BJ (cell line): ENCODE measurements around the gene RGL3. TPM values are rescaled to one million over a fixed set of nuclear protein-coding genes. Genes with fewer than 3 reads are reported as not detected.

ENCODE experiments used
- CTCF ChIA-PET: fragments of 350-600 bp; formaldehyde crosslinking; extraction: SDS; loops from one replicate; lab custom pipeline; 2021; ENCODE audit warnings: antibody characterized with exemption, inconsistent platforms; lab: Yijun Ruan, JAX
- POLR2A ChIA-PET: fragments of 300-600 bp; sonication (Branson Sonifier 250); formaldehyde crosslinking; extraction: SDS; loops from one replicate; lab custom pipeline; 2021; ENCODE audit warnings: antibody characterized with exemption; lab: Charles Lee
- DNase-seq: peaks from one replicate; pipeline ENCODE4 v3.0.0-alpha.2; 2011; ENCODE audit warnings: low read depth
- H3K27me3 ChIP-seq: 2 replicates; pipeline ENCODE4 v1.6.0; 2011; ENCODE audit warnings: low read length; ENCODE audit not compliant: control insufficient read depth, insufficient read depth
- H3K36me3 ChIP-seq: 2 replicates; pipeline ENCODE4 v1.5.1; 2011; ENCODE audit warnings: low read length; ENCODE audit not compliant: control insufficient read depth, insufficient read depth
- H3K4me3 ChIP-seq: 2 replicates; pipeline ENCODE4 v1.5.1; 2011; ENCODE audit warnings: low read depth, mild to moderate bottlenecking, control low read depth, low read length
- polyA plus RNA-seq: library from polyadenylated mRNA; depleted of rRNA; stranded (reverse); fragments of >200 nt; gene quantifications from 2 replicates; pipeline ENCODE4 v1.2.3, GENCODE V29; 2011
- TF ChIP-seq, protein P1 (sequence below): IDR thresholded peaks from 2 replicates; pipeline ENCODE4 v1.5.1; 2011; ENCODE audit warnings: low read depth, mild to moderate bottlenecking, control low read depth, inconsistent platforms, low read length, moderate library complexity; ENCODE audit not compliant: insufficient read depth

Gene RGL3
- polyA plus RNA-seq, 1 experiment: 2.3 TPM

DNA sequence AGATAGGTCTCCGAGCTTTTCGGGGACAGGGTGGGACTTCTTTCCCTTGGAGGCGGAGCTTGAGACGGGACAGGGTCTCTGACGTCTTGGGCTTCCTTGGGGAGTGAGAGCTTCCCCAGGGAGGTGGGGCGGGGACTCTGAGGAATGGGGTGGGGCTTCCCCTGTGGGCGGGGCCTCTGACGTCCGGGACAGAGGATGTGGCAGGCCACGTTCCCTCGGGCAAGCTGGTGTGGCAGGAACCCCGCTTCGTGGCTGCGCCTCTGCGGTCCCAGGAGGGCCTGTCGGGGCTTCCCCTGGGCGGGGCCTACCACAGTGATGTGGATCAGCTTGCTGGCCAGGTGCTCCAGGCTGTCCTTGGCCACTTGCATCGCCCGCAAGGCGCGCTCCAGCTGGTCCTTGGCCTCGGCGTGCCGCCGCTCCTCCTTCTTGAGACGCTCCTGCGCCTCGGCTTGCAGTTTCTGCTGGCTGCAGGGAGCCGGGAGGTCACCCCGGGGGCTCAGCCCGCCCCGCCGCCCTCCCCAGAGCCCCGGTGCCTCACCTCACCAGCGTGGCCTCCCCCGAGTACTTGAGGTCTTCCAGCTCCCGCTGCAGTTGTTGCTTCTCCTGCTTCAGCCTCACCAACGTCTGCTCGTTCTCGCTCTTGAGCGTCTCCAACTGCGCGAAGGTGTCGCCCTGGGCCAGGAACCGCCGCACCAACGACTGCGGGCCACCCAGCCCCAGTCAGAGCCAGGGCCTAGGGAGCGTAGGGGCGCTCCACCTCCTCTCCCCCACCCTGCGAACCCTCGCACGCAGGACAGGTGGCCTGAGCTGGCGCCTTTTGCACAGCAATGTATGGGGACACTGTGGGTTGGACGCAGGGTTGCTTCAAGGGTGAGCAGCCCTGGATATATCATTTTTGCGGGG is 3.3 kb upstream of the RGL3 start:
- POLR2A ChIA-PET: no interaction called here

DNA sequence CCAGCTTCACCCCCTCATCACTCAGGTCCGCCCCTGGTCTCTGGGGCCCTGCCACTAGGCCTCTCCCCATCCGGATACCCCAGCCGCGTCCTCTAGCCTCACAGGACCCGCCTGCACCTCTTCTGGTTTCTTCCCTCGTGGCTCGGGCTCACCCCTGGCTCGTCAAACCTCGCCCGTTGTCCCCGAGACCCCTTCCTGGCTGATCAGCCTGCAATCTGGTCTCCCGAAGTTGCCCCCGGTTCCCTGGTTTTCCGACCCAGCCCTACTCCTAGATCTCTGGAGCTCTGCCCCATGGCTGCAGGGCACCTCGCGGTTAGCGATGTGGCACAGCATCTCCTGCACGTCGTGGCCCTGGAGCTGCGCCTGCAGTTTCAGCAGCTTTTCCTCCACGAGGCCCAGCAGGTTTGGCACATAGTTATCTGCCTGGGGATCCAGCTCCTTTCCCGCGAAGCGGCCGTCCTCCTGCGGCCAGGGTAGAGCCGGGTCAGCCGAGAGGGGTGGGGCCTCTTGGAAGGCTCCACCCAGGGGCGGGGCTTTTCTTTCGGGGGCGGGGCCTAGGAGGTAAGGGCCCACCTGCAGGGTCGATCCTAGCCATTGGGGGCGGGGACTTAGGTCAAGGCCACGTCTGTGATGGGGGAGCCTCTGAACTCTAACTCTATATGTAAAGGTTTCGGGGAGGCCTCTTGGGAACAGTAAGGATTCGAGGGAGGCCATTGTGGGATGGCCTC is 2.4 kb upstream of the RGL3 start:
- DNase-seq: no peak
- TF ChIP-seq, protein P1, sequence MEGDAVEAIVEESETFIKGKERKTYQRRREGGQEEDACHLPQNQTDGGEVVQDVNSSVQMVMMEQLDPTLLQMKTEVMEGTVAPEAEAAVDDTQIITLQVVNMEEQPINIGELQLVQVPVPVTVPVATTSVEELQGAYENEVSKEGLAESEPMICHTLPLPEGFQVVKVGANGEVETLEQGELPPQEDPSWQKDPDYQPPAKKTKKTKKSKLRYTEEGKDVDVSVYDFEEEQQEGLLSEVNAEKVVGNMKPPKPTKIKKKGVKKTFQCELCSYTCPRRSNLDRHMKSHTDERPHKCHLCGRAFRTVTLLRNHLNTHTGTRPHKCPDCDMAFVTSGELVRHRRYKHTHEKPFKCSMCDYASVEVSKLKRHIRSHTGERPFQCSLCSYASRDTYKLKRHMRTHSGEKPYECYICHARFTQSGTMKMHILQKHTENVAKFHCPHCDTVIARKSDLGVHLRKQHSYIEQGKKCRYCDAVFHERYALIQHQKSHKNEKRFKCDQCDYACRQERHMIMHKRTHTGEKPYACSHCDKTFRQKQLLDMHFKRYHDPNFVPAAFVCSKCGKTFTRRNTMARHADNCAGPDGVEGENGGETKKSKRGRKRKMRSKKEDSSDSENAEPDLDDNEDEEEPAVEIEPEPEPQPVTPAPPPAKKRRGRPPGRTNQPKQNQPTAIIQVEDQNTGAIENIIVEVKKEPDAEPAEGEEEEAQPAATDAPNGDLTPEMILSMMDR: no peak
- ChIA-PET CTCF (interaction anchor here (0.6 to 5.4 kb wide), 5 partner anchors 14 to 1742 kb away, joined by 3 to 34 read pairs (median 4); partner anchors contain the start of genes ODAD3 and PRKCSH), POLR2A (no interaction called here)
- Histone ChIP-seq H3K27me3 (peaks cover 1% of the 10 kb centered on the region; the same call in 1 of the 2 replicates), H3K4me3 (no peak overlapping the region), H3K36me3 (no peaks in the 10 kb centered on the region)

More for the DNA sequence above, 3.3 kb upstream of the RGL3 start:
- H3K4me3 ChIP-seq: peak overlapping the region; percentile 9; the same call in 1 of the 2 replicates
- TF ChIP-seq, protein P1: no peak
- H3K27me3 ChIP-seq: peaks cover 1% of the 10 kb centered on the region; the same call in 1 of the 2 replicates
- H3K36me3 ChIP-seq: no peaks in the 10 kb centered on the region
- DNase-seq: peak; percentile 17
- CTCF ChIA-PET: interaction anchor here (1.1 to 5.4 kb wide), 3 partner anchors 10 to 40 kb away, joined by 3 to 34 read pairs (median 27); partner anchors contain the start of genes ODAD3 and PRKCSH

DNA sequence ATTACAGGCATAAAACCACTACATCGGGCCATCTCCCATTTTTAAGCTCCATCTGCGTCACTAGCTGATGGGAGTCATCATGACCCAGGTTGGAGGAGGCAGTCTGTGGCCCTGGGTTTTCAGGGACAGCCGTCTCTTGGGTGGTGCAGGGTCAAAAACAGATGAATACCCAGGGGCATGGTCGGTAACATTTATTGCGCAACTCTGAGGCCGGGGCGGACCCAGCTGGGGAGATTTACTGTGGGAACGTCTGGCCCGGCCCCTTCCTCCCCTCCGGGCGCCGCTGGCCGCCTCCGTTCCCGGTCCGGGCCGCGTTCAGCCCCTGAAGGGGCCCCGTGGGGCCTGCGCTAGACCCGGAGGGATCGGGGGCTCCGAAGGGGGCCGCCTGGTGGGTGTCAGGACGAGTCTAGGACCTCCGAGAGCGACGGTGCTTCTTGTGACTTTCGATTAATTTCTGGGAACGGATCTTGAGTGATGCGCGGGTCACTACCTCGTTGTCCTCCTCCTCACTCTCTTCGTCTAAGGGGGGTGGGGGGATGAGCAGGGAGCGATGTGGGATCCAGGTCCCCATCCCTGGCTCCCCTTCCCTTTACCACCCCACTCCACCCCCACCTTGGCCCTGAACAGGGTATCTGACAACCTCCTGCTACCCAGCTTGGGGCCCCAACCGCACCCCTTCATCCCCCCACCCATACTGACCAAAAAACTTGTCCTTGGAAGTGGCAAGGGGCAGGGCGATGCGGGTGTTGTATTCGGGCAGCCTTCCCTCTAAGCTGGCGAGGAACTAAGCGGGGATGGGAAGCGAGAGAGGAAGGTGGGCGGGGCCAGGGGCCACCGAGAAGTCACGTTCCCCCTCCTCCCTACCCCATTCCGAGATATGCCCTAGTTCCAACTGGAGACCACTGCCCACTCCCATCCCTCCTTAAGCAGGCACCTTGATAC is 1.6 kb upstream of the RGL3 start:
- Histone ChIP-seq H3K36me3 (no peaks in the 10 kb centered on the region), H3K27me3 (peaks cover 1% of the 10 kb centered on the region; the same call in 1 of the 2 replicates), H3K4me3 (peak overlapping the region; percentile 18; the same call in 1 of the 2 replicates)
- TF ChIP-seq, protein P1: no peak
- DNase-seq: no peak
- CTCF ChIA-PET: interaction anchor here (0.6 to 5.4 kb wide), 7 partner anchors 11 to 1742 kb away, joined by 3 to 34 read pairs (median 4); partner anchors contain the start of genes ODAD3 and PRKCSH
- POLR2A ChIA-PET: no interaction called here

DNA sequence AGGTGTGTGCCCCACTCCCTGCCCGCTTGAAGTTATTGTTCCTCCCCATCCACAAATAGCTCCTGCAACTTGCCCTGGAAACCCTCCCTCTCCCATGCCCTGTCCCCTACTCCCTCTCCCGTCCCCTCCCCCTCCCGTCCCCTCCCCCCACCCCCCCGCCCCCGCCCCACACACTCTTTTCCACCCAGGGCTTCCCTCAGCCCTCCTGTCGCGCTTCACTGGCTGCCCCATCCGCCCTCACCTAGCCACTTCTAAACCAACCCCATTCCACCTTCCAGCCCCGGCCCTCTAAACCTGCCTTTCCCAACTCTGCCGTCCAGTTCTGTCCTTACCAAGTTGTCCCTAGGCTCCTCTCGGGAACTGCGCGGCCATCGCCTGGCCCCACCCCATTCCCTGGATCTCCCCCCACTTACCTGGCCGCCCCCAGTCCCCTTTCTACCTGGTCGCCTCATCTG is 993 bp downstream of the RGL3 start:
- Histone ChIP-seq H3K4me3 (peak overlapping the region; percentile 50), H3K36me3 (no peaks in the 10 kb centered on the region), H3K27me3 (peaks cover 1% of the 10 kb centered on the region; the same call in 1 of the 2 replicates)
- no peak for DNase-seq
- POLR2A ChIA-PET: no interaction called here
- TF ChIP-seq, protein P1: no peak
- CTCF ChIA-PET: interaction anchor here (4.9 kb wide), 1 partner anchor 36 kb away, joined by 27 read pairs; no protein-coding TSS in a partner anchor
